GM12878 (cell line): Measurements from ENCODE around the gene TMSB15B.
"Not testable (repeated sequence)": the region's sequence is repeated elsewhere in the genome, so short reads cannot be mapped to it uniquely, and the experiment has no call there.

ENCODE experiments used
- EP300 ChIP-seq, 2 experiments: fragments of 150-350 bp in 1 of 2; IDR thresholded peaks; 2 replicates each; pipeline ENCODE4 v1.6.1; 2011 to 2012; ENCODE audit warnings: low read depth in 2 of 2, low read length in 2 of 2, borderline replicate concordance in 1 of 2, improper control_type of control experiment in 1 of 2, inconsistent platforms in 1 of 2; ENCODE audit not compliant: control insufficient read depth in 1 of 2
- MYC ChIP-seq: IDR thresholded peaks from 2 replicates; pipeline ENCODE4 v1.6.1; 2011; ENCODE audit warnings: mild to moderate bottlenecking, low read length, moderate library complexity, inconsistent platforms; ENCODE audit not compliant: insufficient read depth, insufficient replicate concordance, insufficient read length, severe bottlenecking
- POLR2A ChIP-seq: IDR thresholded peaks from 2 replicates; pipeline ENCODE4 v1.6.1; 2011; ENCODE audit warnings: low read depth, mild to moderate bottlenecking, low read length
- POLR2AphosphoS2 ChIP-seq: IDR thresholded peaks from 2 replicates; pipeline ENCODE4 v1.6.1; 2011; ENCODE audit warnings: low read depth, mild to moderate bottlenecking, low read length, improper control_type of control experiment, moderate library complexity
- SREBF1 ChIP-seq: IDR thresholded peaks from 2 replicates; pipeline ENCODE4 v1.6.1; 2012; ENCODE audit warnings: mild to moderate bottlenecking, low read length
- ZNF592 ChIP-seq: fragments of 450-650 bp; IDR thresholded peaks from 2 replicates; pipeline ENCODE4 v1.6.1; 2017; ENCODE audit warnings: mild to moderate bottlenecking, moderate library complexity

GRCh38 chrX:103983508-103983907 lies 21.1 kb downstream of the TMSB15B start:
- TF ChIP-seq SREBF1; POLR2AphosphoS2; MYC; EP300 (IDR thresholded peaks at IDR 0.05; ENCODE audit: borderline replicate concordance in 1 of 2, control insufficient read depth in 1 of 2, low read depth in 2 of 2, low read length in 2 of 2); ZNF592; POLR2A: not testable (repeated sequence)
